G401.6 (cell line): ENCODE results near the gene ZNF423.

Experiments used
- FAIRE-seq: peaks from 2 replicates; lab custom pipeline; 2012; peaks lifted over from hg19 to GRCh38; lab: Jason Lieb, UNC

ZNF423 gene

GRCh38 chr16:49638673-49639610 is 217.0 kb downstream of the ZNF423 start:
- FAIRE-seq = no peak

- no peak for FAIRE-seq
Measured at GRCh38 chr16:49637933-49638672, 217.8 kb downstream of the ZNF423 start.

- FAIRE-seq = no peak
Measured at GRCh38 chr16:49637511-49637910, 218.4 kb downstream of the ZNF423 start.

GRCh38 chr16:49636608-49637007 is 219.3 kb downstream of the ZNF423 start:
- FAIRE-seq = no peak

GRCh38 chr16:49635591-49636581 is 220.0 kb downstream of the ZNF423 start:
- FAIRE-seq = no peak

GRCh38 chr16:49635009-49635350 is 220.9 kb downstream of the ZNF423 start:
- FAIRE-seq = no peak

GRCh38 chr16:49634235-49635008 is 221.5 kb downstream of the ZNF423 start:
- FAIRE-seq = no peak

- no peak for FAIRE-seq
Measured at GRCh38 chr16:49632795-49633184, 223.1 kb downstream of the ZNF423 start.

GRCh38 chr16:49632086-49632794 is 223.7 kb downstream of the ZNF423 start:
- no peak for FAIRE-seq

- no peak for FAIRE-seq
Measured at GRCh38 chr16:49631187-49632041, 224.5 kb downstream of the ZNF423 start.

- FAIRE-seq = no peak
Measured at GRCh38 chr16:49630783-49631182, 225.1 kb downstream of the ZNF423 start.

GRCh38 chr16:49629851-49630250 is 226.1 kb downstream of the ZNF423 start:
- FAIRE-seq = no peak

GRCh38 chr16:49628148-49628547 is 227.8 kb downstream of the ZNF423 start:
- FAIRE-seq = no peak

GRCh38 chr16:49625311-49626065 is 230.4 kb downstream of the ZNF423 start:
- FAIRE-seq = no peak

- FAIRE-seq = no peak
Measured at GRCh38 chr16:49623501-49624266, 232.2 kb downstream of the ZNF423 start.

- FAIRE-seq = no peak
Measured at GRCh38 chr16:49622421-49623402, 233.2 kb downstream of the ZNF423 start.

GRCh38 chr16:49622084-49622390 is 233.9 kb downstream of the ZNF423 start:
- FAIRE-seq = no peak
